ENCODE data around the gene TLR6.
A peak's percentile ranks its signal among the peaks of the same experiment; 100 is the strongest.
"Not testable (repeated sequence)": the region's sequence is repeated elsewhere in the genome, so short reads cannot be mapped to it uniquely, and the experiment has no call there.

The TLR6 gene

DNA sequence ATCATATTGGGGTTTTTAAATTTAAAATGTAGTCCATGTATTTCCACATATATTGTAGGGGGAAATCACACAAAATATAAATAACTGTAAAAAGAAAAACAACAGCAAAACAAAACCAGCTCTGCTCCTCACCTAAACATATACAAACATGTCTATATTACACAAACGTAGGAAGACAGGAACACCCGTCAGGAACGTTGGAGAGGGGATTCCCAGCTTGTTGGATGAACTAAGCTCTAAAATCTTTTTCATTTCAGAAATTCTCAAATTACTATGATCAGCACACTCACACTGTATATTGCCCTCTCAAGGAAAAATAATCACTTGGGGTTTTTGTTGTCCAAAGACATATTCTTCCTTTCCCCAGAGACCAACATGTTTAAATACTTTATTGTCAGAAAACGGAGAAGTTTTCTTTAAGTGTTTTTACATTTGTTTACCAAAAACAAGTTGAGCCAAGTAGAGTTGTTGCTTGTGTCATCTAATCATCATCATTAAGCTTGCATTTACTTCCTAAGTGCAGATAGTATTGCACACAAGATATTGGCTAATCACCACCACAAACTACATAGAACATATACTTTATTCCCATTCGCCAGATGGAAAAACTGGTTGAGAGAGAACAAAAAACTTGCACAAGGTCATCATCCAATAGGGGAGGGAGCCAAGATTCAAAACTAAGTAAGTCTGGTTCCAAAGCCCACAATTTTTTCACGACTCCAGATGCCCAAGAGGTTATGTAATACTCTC lies 71.4 kb downstream of the TLR6 start:
- FAIRE-seq = no peak

DNA sequence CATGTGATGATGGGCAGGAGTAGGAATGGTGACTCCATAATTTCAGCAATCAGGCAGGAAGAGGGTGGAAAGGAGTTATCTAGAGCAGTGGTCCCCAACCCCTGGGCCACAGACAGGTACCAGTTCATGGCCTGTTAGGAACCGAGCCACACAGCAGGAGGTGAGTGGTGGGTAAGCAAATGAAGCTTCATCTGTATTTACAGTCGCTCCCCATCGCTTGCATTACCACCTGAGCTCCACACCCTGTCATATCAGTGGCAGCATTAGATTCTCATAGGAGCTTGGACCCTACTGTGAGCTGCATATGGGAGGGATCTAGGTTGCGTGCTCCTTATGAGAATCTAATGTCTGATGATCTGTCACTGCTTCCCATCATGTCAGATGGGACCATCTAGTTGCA lies 72.5 kb downstream of the TLR6 start:
- no peak for FAIRE-seq

DNA sequence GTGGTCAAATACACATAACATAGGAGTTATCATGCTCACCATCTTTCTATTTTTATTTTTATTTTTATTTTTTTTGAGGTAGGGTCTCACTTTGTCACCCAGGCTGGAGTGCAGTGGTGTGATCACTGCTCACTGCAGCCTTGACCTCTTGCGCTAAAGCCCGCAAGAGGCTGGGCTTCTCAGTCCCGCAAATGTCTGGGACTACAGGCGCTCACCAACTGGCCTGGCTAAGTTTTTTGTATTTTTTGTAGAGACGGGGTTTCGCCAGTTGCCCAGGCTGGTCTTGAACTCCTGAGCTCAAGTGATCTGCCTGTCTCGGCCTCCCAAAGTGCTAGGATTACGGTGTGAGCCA lies 73.5 kb downstream of the TLR6 start:
- FAIRE-seq = no peak

DNA sequence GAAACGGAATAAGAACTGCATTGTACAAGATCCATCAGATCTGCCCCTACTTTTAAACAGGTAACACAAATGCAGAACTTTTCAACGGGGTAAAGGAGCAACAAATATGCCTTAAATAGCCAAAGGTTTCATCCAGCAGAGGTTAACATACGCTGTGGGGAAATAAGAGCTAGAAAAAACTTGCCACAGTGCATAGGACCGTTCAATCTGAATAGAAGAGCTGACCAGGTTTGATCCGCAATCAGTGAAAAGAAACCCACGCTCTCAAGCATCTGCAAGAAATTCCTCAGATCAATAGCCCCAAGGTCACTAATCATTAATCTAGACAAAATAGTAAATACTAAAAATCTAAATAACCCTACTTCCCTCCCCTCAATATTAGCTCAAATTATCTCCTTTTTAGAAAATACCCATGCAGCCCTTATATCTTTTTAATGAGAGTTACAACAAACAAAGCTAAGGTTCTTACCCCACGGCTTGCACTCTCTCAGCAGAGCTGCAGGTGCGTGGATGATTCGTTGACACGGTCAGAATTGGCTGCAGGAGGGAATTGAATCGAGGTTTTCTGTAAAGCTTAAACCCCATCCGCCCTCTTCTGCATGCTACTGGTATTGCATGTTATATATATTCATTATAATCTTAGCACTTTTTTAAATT lies 74.0 kb downstream of the TLR6 start, which contains the start of gene TLR10:
Gene TLR10 (minus strand): TSS at position 539 of the 657 bp plus-strand sequence. CDS start 7,400 bp downstream, outside the sequence.
- FAIRE-seq = peak; percentile 78

DNA sequence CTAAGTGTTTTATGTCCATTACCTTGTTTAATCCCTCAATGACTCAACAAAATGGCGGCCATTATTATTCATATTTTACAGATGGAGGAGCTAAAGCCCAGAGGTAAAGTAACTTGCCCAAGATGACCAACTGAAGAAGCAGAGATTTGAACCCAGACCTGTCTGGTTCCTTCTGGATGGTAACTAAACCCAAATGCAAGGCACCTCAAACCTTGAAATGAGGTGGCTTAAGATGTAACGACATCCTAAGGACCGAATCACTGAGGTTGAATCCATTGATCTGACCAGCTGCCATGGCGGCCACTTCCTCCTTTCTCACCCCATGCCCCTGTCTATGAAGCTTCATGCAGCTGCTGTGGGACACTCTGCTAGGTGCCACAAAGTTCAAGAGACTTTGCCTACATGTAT lies 74.8 kb downstream of the TLR6 start:
- no peak for FAIRE-seq

DNA sequence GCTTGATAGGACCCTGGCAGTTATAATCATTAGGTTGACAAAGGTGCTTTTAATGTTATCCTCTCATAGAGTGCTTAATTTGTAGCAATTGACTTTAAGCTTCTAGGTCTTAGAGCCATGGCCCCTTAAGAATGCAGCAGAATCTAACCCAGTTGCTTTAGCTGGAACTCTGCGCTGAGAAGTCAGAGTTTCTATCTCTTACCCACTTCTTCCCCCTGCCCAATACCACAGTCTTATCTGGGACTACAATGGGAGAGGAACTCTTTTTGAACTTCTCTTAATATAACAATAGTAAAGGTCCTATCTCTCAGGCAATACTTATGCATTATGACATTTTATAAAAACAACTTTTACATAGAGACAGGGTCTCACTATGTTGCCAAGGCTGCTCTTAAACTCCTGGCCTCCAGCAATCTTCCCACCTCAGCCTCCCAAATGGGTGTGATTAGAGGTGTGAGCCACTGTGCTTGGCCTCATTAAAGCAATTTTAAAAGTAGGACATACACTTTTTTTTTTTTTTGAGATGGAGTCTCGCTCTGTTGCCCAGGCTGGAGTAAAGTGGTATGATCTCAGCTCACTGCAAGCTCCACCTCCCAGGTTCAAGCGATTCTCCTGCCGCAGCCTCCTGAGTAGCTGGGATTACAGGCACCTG lies 75.7 kb downstream of the TLR6 start:
- no peak for FAIRE-seq

DNA sequence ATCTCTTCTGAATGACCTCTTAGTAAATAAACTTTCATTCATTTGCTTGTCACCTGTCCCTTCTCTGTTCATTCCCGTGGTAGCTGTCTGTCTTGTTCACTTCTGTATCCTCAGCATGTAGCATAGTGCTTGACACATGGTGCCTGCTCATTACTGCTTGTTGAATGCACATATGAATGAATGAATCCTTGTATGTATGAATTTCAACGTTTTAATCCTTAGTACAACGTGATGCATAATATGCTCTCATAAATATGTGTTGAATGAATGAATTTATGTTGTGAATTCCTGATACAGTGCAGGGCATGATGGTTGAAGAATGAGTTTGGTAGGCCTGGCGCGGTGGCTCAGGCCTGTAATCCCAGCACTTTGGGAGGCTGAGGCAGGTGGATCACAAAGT lies 76.8 kb downstream of the TLR6 start:
- no peak for FAIRE-seq

DNA sequence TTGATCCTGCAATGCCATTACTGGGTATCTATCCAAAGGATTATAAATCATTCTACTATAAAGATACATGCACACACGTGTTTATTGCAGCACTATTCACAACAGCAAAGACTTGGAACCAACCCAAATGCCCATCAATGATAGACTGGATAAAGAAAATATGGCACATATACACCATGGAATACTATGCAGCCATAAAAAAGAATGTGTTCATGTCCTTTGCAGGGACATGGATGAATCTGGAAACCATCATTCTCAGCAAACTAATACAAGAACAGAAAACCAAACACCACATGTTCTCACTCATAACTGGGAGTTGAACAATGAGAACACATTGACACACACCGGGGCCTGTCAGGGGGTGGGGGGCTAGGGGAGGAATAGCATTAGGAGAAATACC lies 78.7 kb downstream of the TLR6 start:
- FAIRE-seq = not testable (repeated sequence)

DNA sequence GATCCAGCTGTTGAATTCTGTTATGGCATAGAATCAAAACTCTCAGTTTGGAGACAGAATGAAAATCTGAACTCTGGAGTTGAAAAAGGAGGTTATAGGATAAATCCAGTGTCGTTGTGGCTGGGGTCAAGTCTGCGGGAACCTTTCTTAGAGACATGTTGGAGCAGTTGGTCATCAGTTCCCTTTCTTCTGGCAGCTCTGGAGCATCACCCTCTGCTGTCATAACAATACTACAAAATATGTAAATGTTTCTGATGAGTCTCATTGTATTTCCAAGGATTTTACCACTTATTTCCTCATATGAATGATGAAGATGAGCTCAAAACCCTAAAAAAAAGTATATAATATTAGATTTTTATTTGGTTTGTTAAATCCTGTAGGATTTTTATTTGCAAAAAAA lies 81.3 kb downstream of the TLR6 start:
- FAIRE-seq = peak; percentile 40

DNA sequence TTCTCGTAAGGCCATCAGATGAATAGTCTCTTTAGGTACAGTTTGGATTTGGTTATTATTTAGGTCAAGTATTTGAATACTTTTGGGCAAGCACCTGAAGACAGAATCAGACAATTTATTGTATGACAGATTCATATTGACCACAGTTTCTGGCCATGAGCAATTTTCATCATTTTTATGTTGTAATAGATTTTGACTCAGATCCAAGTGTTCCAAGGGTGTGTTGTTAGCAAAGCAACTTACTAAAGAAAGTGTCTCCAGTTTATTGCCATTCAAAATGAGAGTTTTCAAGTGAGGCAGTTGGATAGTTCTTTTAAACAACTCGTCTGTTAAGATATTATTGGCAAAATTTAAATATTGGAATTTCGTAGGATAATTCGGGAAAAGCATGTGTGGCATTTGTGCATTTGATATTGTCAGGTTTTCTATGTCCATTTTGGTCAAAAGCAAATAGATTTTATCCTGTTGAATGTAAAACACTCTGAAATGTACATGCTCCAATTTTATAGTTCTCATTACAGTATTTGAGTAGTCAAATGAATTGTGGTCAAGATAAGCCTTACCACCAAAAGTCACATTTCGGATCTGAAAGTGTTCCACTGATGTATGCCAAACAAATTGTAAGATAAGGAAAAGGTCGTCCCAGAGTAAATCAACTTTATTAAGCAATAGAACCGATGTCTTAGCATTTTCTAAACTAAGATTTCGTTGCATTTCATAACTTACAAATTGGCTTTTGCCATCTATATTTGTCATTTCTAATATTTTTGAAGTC lies 82.2 kb downstream of the TLR6 start:
- no peak for FAIRE-seq

Data from A204.1 (cell line).